Right ventricle myocardium inferior (tissue), 1 donor: ENCODE data around the gene PLBD2. TPM values are rescaled to one million over a fixed set of nuclear protein-coding genes. Genes with fewer than 3 reads are reported as not detected.

Experiments used
- ATAC-seq: fragments of 200-7000 bp; cut with Tn5 transposase; one replicate; pipeline ENCODE4 v1.9.1; 2020; ENCODE audit warnings: mild to moderate bottlenecking, moderate library complexity
- DNase-seq: peaks from one replicate; pipeline ENCODE4 v3.0.0; 2021; ENCODE audit errors: missing footprints
- intact Hi-C: fragments of 100-400 bp; cut with DNase I; formaldehyde crosslinking; loops from one replicate; pipeline ENCODE4 v1.11.0; 2022
- total RNA-seq: library from RNA; stranded (reverse); fragmentation: NEBNext Ultra II Directional; extraction: Animal tissue kit (Norgen Biotek cat#: 25700); gene quantifications from one replicate; pipeline ENCODE4 v1.2.1, GENCODE V29; 2021
- donor health status: DM: no; HTN: yes; CAD: no; lungs with severe emphysema.

PLBD2 gene
- total RNA-seq, 1 donor from 2014 or later, result 40.3 TPM

DNA sequence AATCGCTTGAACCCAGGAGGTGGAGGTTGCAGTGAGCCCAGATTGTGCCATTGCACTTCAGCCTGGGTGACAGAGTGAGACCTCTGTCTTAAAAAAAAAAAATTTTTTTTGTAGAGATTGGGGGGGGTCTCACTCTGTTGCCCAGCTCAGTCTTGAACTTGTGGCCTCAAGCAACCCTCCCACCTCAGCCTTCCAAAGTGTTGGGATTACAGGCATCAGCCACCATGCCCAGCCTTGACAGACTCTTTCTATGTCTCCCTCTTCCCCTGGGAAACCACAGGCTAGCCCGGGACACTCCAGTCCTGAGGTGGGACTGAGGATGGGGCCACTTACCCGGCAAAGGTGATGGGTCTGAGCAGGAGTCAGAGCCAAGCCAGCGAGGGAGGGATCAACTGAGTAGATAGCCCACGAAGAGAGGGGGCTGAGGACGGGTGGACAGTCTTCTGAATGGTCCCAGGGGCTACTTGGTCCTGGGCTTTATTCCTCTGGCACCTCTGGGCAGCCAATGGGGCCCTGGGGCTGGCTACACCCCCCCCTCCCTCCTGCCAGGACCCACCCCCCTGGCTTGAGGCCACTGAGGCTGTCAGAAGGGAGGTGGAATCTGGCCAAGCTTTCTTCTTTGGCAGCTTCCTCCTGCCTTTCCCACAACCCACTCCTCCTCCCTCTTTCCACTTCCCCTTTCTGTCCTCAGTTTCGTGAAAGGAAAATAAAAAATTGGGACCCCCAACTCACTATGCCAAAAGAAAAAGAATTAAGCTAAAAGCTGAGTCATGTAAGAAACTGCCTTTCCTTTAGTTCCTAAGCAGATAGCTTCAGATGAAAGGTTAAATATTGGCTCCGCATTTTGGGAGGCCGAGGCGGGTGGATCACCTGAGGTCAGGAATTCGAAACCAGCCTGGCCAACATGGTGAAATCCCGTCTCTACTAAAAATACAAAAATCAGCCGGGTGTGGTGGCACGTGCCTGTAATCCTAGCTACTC lies 45.3 kb downstream of the PLBD2 start, which contains the start of gene SDS:
TSS of gene SDS (minus strand) at position 453 of the 981 bp plus-strand sequence. CDS start 4,179 bp downstream, outside the sequence.
- intact Hi-C loops, result no loop called here
- DNase-seq, result peak; percentile 79
- ATAC-seq, result peak; percentile 67

DNA sequence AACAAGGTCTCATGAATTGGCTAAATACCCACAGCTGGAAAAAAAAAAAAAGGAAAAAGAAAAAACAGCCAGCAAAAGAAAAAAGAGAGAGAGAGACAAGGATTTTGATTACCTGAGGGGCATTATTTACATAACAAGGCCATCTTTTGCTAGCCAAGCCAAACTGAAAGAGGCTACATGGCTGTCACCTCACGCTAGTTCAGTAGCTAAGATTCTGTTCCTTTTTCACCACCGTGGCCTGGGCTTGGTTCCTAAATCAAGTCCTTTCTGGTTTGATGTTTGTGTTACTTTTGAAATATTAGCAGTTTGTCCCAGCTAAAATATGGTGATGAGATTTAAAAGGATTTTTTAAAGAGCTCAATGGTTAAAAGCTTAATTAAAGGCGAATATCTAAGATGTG lies 47.3 kb downstream of the PLBD2 start:
- intact Hi-C loops, result no loop called here
- no peak for ATAC-seq
- DNase-seq, result no peak

DNA sequence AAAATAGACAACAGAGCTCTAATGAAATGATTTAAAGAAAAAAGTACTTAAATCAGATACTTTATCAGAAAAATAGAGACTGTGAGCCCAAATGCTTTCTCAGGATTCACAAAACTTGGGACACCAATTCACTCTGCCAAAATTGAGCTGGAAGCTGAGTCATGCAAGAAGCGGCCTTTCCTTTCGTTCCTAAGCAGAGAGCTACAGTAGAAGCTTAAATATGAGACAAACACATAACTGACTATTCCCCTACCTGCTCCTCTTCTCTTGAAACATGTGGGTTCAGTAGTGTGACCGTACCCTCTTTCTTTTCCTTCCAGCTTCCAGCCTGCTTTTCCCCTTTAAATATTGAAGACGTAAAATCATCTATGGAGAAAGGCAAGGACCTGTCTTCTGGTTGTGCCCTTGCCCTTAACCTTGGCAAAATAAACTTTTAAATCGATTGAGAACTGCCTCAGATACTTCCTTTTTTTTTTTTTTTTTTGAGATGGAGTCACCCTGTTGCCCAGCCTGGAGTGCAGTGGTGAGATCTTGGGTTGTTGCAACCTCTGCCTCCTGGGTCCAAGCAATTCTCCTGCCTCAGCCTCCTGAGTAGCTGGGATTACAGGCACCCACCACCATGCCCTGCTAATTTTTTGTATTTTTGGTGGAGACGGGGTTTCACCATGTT lies 49.7 kb downstream of the PLBD2 start:
- intact Hi-C loops, result no loop called here
- ATAC-seq (no peak), DNase-seq (no peak)

DNA sequence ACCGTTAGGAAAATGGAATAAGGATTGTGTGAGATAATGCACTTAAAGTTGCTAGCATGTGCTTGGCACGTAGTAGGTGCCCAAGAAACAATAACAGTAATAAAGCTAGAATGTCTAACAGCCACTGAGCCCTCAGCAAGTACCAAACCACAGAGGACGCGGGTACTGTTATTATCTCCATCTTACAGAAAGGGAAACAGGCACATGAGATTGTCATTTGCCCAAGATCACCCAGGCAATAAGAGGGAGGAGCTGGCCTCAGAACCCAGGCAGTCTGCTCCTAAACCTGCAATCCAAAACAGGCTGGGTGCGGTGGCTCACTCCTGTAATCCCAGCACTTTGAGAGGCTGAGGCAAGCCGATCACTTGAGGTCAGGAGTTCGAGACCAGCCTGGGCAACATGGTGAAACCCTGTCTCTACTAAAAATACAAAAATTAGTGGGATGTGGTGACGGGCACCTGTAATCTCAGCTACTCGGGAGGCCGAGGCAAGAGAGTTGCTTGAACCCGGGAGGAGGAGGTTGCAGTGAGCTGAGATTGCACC lies 50.4 kb downstream of the PLBD2 start:
- DNase-seq (no peak), ATAC-seq (no peak)
- intact Hi-C loops, result no loop called here

DNA sequence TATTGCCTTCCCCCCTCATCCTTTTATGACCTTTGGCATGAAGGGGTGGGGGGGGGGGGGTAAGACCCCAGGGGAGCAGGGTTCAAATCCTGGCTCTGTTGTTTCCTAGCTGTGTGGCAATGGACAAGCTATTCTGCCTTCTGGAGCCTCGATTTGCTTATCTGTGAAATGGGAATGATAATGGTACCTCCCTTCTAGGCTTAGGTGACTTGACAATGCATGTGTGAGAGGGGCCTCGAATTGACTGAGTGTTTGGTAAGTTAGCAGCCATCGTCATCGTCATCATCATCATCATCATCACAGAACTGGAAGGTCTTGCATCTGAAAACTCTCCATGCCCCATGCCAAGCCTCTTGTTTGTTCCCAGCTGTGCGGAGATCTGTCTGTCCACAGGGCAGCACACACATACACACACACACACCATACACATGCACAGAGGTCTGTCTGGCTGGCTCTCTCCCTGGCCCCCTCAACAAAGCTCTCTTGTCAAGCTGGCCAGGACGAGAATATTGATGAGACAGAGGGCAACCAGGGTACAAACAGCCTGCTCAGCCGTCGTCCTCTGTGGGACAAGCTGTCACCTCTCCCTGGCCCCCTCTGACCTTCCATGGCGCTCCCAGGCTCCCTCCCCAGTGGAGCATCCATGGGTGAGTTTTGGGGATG lies 51.2 kb downstream of the PLBD2 start:
- intact Hi-C loops, result no loop called here
- DNase-seq (no peak), ATAC-seq (no peak)

DNA sequence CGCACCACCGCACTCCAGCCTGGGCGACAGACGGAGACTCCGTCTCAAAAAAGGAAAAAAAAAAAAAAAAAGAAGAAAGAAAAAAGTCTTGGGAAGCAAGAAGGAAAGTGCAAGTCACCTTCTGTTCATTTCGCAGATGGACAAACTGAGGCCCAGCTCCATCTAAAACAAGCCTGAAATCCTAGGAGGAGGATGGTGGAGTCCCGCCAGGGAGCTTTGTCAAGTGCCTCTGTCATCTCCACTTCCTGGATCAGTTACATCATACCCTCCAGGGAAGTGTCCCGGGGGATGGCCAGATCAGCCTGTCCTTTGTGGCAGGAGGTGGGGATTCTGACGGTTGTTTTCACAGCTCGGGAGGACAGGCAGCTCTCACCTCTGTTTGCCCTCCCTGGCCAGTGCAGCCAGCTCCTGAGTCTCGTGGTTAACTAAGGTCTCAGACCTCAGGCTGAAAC lies 55.1 kb downstream of the PLBD2 start:
- DNase-seq, result peak; percentile 65
- intact Hi-C loops, result no loop called here
- peak; percentile 37 for ATAC-seq

DNA sequence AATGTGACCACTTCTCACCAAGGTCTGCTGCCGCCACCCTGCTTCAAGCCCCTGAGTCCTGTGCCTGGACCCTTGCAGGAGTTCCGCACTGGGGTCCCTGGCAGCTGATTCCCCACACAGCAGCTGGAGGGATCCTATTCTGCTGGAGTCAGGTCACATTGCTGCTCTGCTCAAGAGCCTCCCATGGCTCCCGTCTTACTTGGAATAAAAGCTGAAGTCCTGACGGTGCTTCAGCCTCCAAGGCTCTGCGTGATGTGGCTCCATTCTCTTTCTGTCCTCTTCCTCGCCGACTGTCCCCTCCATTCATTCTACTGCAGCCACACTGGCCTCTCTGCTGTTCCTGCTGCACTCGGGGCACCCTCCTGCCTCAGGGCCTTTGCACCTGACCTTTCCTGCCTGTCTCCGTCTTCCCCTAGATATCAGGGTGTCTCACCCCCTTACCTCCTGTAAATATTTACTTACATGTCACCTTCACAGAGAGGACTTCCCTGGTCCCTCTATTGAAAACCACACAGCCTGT lies 56.2 kb downstream of the PLBD2 start:
- ATAC-seq (no peak), DNase-seq (no peak)
- intact Hi-C loops, result no loop called here

DNA sequence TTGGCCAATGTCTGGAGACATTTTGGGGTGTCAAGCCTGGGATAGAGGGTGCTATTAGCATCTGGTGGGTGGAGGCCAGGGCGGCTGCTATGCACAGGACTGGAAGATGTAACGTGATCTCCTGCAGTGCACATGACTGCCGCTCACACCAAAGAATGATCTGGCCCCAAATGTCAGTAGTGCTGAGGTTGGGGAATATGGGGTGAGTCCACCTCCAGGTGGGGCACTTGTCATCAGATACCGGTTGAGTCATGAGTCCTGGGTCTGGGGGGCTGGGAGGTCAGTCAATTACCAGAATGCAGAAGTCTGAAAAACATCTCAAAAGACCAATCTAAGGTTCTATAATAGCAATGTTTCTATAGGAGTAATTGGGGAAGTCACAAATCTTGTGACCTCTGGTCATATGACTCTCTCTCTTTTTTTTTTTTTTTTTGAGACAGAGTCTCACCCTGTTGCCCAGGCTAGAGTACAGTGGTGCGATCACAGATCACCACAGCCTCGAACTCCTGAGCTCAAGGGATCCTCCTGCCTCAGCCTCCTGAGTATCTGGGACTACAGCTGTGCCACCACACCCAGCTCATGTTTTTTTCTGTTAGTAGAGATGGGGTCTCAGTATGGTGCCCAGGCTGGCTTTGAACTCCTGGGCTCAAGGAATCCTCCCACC lies 57.8 kb downstream of the PLBD2 start:
- peak; percentile 8 for ATAC-seq
- intact Hi-C loops, result no loop called here
- DNase-seq, result no peak

DNA sequence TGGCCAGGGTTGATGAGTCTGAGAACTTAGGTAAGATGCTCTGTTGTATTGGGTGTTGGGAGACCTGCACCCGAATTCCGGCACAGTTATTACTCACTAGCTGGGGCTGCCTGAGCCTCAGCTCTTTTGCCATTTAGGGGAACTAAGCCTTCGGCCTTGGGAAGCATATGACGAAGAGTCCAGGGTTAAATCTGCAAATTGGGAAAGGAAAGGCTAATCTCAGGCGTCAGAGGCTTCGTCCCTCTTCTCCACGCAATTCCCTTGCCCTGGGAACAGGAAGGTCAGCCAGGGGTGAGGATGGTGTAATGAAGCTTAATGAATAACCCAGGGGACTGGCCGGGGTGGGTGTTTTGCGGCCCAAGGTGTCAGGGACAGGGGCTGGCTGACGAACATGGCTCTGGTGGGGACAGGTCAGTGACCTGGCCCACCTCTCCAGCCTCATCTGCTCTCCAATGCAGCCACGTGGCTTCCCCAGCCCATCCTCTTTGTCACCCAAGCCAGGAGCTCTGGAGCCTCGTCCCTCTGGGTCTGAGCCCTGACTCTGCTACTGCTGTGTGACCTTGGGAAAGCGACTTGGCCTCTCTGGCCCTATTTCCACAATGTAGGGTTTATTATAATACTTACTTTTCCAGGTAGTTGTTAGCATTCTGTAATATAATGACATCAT lies 60.0 kb downstream of the PLBD2 start:
- no peak for DNase-seq
- no peak for ATAC-seq

DNA sequence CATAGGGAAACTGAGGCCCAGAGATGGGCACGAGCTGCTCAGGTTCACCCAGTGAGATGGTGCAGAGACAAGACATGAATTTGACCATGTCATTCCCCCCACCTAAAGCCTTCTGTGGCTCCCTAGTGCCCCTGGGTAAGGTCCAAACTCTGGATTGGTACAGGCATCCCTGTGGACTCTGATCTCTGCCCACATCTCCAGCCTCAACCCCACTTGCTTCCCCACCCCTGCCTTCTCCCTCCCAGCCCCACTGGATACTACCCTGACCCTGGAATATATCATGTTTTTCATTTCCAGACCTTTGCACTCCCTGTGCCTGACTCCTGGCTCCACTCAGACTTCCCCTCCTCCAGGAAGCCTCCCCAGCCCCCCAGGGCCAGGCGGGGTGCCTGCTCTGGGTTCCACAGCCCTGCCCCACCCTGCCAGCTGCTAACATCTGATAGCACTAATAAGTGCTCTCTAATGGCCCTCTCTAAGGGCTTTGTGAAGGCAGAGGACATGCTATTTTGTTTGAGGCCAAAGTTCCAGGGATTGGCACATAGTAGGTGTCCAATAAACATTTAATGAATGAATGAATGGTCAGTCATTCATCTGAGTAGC lies 62.7 kb downstream of the PLBD2 start:
- no peak for DNase-seq
- no peak for ATAC-seq
- intact Hi-C loops, result no loop called here

More for the DNA sequence above, 60.0 kb downstream of the PLBD2 start:
- intact Hi-C loops, result no loop called here

DNA sequence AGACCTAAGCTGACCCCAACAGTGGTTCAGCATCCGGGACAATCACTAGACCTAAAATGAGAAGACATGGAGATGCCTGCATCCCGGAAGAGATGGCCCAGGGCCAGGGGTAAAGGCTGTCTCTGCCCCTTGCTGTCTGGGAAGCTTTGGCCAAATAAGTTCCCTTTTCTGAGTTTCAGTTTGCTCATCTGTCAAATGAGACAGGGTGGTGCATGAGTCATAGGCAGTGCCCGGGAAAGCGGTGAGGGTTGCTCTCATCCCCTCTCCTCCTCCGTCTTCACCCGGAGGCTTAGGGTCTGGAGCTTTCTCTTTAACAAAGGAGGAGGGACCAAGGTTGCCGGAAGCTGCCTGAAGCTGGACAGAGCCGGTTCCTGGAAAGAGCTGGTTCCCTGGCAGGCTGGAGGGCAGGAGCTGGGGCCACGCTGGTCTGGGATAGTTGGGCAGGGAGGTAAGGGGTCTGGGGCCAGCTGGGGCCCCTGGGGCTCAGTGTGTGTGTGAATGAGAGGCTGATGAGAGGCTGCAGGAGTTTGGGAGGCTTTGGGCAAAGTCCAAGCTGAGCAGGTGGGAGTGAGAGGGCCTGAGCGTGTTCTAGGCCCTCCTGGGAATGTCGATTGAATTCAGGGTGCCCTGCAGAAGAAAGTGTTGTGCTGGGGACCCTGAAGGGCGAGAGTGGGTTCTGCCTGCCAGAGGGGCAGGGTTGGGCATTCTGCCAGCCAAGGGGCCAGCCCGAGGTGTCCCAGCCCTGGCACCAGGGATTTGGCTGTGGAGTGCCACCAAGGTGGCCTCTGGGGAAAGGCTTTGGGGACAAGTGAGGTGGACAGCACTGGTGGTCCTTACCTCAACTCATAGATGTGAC lies 63.9 kb downstream of the PLBD2 start, which contains the start of gene SDSL:
TSS of gene SDSL (plus strand) at position 351 of the 856 bp plus-strand sequence. CDS start 5,603 bp downstream, outside the sequence.
- DNase-seq (peak; percentile 74), ATAC-seq (peak; percentile 87)
- intact Hi-C loops, result no loop called here

DNA sequence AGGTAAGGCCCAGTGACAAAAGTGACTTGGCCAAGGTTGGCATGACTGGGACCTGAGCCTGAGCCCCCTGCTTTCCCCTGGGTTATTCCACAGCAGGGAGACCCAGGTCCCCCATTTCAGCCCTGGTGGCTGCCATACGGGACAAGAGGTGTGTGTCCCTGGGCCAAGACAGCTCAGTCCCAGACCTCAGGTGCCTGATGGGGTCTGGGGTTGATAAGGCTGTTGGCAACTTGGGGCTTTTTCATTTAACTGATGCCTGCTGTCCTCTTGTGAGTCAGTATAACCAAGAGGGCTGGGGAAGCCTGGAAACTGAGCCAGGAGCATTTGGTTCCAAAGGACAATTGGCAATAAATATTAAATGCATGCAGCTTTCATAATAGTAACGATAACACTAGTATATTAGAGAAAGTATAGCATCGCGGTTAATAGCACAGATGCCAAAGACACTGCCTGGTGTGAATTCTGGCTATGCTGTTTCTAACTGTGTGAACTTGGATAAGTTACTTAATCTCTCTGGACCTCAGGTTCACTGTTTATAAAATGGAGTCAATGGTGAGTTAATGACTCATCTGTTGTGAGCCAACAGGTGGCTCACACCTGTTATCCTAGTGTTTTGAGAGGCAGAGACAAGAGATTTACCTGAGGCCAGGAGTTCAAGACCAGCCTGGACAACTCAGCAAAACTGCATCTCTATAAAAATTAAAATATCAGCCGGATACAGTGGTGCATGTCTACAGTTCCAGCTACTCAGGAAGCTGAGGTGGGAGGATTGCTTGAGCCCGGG lies 64.7 kb downstream of the PLBD2 start:
- intact Hi-C loops, result no loop called here
- ATAC-seq (no peak), DNase-seq (peak; percentile 13)

DNA sequence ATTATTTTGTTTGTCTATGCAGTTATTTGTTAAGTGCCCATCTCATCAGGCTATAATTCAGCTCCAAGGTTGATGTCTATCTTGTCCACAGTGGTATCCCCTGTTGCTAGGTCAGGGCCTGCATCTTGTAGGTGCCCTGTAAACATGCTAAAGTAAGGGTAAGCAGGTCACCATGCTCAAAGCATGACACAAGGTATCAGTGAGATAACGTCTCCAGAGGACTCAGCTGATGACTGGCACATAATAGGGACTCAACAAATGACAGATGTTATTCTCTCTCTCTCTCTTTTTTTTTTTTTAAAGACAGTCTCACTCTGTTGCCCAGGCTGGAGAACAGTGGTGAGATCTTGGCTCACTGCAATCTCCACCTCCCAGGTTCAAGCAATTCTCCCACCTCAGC lies 66.1 kb downstream of the PLBD2 start:
- DNase-seq (no peak), ATAC-seq (no peak)
- intact Hi-C loops, result loop anchor here (2.0 kb wide), 1 partner anchor 112 kb away; no protein-coding TSS in a partner anchor

DNA sequence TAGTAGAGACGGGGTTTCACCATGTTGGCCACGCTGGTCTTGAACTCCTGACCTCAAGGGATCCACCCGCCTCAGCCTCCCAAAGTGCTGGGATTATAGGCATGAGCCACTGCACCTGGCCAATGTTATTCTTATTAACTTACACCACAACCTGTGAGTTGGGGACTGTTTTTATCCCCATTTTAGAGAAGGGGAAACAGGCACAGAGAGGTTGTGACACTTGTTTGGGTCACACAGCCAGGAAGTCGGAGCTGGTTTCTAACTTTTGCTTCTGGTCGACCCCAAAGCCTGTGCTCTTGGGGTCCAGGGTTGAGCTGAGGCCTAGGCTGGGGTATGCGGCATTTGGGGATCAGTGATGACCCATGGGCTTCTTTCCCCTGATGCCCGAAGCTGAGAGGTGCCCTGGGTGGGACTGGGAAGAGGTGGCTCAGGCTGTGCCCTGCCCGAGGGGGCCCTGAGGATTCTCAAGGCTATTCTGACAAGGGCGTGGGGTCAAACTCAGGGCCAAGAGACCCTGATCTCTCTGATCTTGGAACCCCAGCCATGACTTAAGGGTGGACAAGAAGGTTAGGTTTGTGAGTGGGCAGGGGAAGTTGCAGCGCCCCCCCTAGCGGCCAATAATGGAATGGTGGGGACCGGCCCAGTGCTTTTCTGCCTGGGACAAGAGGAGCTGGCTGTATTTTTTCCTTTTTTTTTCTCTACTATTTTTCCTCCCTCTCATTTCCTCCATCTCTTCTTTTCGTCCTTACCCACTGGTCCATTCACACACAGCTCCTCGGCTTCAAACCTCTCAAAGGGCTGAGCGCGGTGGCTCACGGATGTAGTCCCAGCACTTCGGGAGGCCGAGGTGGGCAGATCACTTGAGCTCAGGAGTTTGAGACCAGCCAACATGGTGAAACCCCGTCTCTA lies 66.8 kb downstream of the PLBD2 start:
- DNase-seq (peak; percentile 71), ATAC-seq (no peak)
- intact Hi-C loops, result loop anchor here (2.0 kb wide), 1 partner anchor 112 kb away; no protein-coding TSS in a partner anchor
